ENCODE data around the gene OXCT1. TPM values are rescaled to one million over a fixed set of nuclear protein-coding genes. Genes with fewer than 3 reads are reported as not detected.

Gene OXCT1
- total and polyA plus RNA-seq, 2 donors (not counting 3 experiments of a cell fraction or from before 2014, with no cell fraction given), result 12.8 to 37.4 TPM

GRCh38 chr5:41776435-41776834, 93.8 kb downstream of the OXCT1 start:
- ChIA-PET POLR2A (no interaction called here), CTCF (interaction anchor here (1.0 kb wide), 1 partner anchor 10 kb away, joined by 3 read pairs; no protein-coding TSS in a partner anchor)
- H3K4me3 ChIP-seq (replicated peaks in 1 of 3; ENCODE audit: insufficient read depth in 1 of 3, low read depth in 1 of 3, low read length in 3 of 3), result no peak overlapping the region
- H3K4me2 ChIP-seq (ENCODE audit: insufficient read depth, low read length), result no peak overlapping the region
- no peak overlapping the region for H3K9ac ChIP-seq (replicated peaks; ENCODE audit: extremely low read depth, insufficient read depth, low read length)
- no peak overlapping the region for H2AFZ ChIP-seq (ENCODE audit: low read depth, low read length)
- H3K36me3 ChIP-seq (ENCODE audit: control insufficient read depth in 2 of 2, extremely low read depth in 1 of 2, insufficient read depth in 2 of 2, low read length in 2 of 2), result no peaks in the 10 kb centered on the region
- intact Hi-C loops (cut with micrococcal nuclease), result no loop called here
- no TSS peak for BruUV-seq (replicated peaks)
- H3K9me1 ChIP-seq (replicated peaks; ENCODE audit: control insufficient read depth, extremely low read depth, insufficient read depth, low read length), result no peaks in the 10 kb centered on the region
- H3K9me3 ChIP-seq (replicated peaks; ENCODE audit: control insufficient read depth, insufficient read depth, low read length), result no peaks in the 10 kb centered on the region
- H3K27ac ChIP-seq (ENCODE audit: insufficient read depth, low read depth, low read length), result no peak overlapping the region
- dilution Hi-C loops (cut with MboI; ENCODE audit: extremely low pct_ligation_motif_present, low sequenced_read_pairs), result no loop called here
- TF ChIP-seq, protein P1, sequence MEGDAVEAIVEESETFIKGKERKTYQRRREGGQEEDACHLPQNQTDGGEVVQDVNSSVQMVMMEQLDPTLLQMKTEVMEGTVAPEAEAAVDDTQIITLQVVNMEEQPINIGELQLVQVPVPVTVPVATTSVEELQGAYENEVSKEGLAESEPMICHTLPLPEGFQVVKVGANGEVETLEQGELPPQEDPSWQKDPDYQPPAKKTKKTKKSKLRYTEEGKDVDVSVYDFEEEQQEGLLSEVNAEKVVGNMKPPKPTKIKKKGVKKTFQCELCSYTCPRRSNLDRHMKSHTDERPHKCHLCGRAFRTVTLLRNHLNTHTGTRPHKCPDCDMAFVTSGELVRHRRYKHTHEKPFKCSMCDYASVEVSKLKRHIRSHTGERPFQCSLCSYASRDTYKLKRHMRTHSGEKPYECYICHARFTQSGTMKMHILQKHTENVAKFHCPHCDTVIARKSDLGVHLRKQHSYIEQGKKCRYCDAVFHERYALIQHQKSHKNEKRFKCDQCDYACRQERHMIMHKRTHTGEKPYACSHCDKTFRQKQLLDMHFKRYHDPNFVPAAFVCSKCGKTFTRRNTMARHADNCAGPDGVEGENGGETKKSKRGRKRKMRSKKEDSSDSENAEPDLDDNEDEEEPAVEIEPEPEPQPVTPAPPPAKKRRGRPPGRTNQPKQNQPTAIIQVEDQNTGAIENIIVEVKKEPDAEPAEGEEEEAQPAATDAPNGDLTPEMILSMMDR (IDR thresholded peaks at IDR 0.05; ENCODE audit: extremely low read depth in 1 of 2, insufficient read depth in 1 of 2, low read depth in 1 of 2, low read length in 2 of 2), result no peak
- TF ChIP-seq EZH2 (IDR thresholded peaks at IDR 0.05; ENCODE audit: borderline replicate concordance, low read depth, low read length, severe bottlenecking), result no peak
- no peak for TF ChIP-seq POLR2A (IDR thresholded peaks at IDR 0.05; ENCODE audit: low read depth, low read length)
- no peak for TF ChIP-seq FOS (IDR thresholded peaks at IDR 0.05; ENCODE audit: borderline replicate concordance, insufficient read depth, low read length)
- no peak for TF ChIP-seq MYC (IDR thresholded peaks at IDR 0.05; ENCODE audit: low read depth, low read length)
- no peak for TF ChIP-seq MAX (IDR thresholded peaks at IDR 0.05; ENCODE audit: insufficient read depth, insufficient read length)
- no peak for TF ChIP-seq GATA2 (IDR thresholded peaks at IDR 0.05; ENCODE audit: insufficient read depth, insufficient read length, low read depth, low read length)
- no peak for TF ChIP-seq JUN (IDR thresholded peaks at IDR 0.05; ENCODE audit: borderline replicate concordance, insufficient read depth, insufficient read length, low read depth)
- H3K4me1 ChIP-seq (ENCODE audit: control insufficient read depth, extremely low read depth, insufficient read depth, low read length), result peaks cover 3% of the 10 kb centered on the region
- FAIRE-seq, result no peak
- no peaks in the 10 kb centered on the region for H3K27me3 ChIP-seq (ENCODE audit: control insufficient read depth in 2 of 2, insufficient read depth in 2 of 2, low read length in 2 of 2)
- peak; percentile 41 for DNase-seq (ENCODE audit: low read depth, low spot score)
- H4K20me1 ChIP-seq (replicated peaks; ENCODE audit: control insufficient read depth, extremely low read depth, insufficient read depth, low read length), result no peaks in the 10 kb centered on the region
- no peaks in the 10 kb centered on the region for H3K79me2 ChIP-seq (ENCODE audit: control insufficient read depth, insufficient read depth, low read length)
